Trophoblast cell (in vitro differentiated cells and primary cell): ENCODE data around the gene ARMC9.
A peak's percentile ranks its signal among the peaks of the same experiment; 100 is the strongest.

ENCODE experiments used
- DNase-seq, 2 donors: peaks; one replicate each; pipeline ENCODE4 v3.0.0-alpha.2; 2016
- H2AFZ ChIP-seq: 2 replicates; pipeline ENCODE4 v1.6.1; 2013; ENCODE audit warnings: low read length, moderate library complexity, mild to moderate bottlenecking; ENCODE audit not compliant: insufficient read depth, poor library complexity
- H2AK5ac ChIP-seq: 2 replicates; pipeline ENCODE4 v1.6.1; 2013; ENCODE audit warnings: mild to moderate bottlenecking, low read length
- H2BK120ac ChIP-seq: 2 replicates; pipeline ENCODE4 v1.6.1; 2013; ENCODE audit warnings: low read length, mild to moderate bottlenecking, moderate library complexity; ENCODE audit not compliant: insufficient read depth, poor library complexity
- H2BK12ac ChIP-seq: 2 replicates; pipeline ENCODE4 v1.6.1; 2013; ENCODE audit warnings: mild to moderate bottlenecking, low read length, moderate library complexity
- H2BK5ac ChIP-seq: 2 replicates; pipeline ENCODE4 v1.6.1; 2013; ENCODE audit warnings: low read length, low read depth, moderate library complexity, mild to moderate bottlenecking; ENCODE audit not compliant: poor library complexity
- H3K14ac ChIP-seq: 2 replicates; pipeline ENCODE4 v1.6.1; 2013; ENCODE audit warnings: mild to moderate bottlenecking, low read length
- H3K18ac ChIP-seq: 2 replicates; pipeline ENCODE4 v1.6.1; 2013; ENCODE audit warnings: mild to moderate bottlenecking, low read length
- H3K23ac ChIP-seq: 2 replicates; pipeline ENCODE4 v1.6.1; 2013; ENCODE audit warnings: low read length
- H3K27ac ChIP-seq: 2 replicates; pipeline ENCODE4 v1.5.1; 2013; ENCODE audit warnings: low read depth, mild to moderate bottlenecking, inconsistent platforms, low read length, moderate library complexity
- H3K27me3 ChIP-seq: 2 replicates; pipeline ENCODE4 v1.6.1; 2013; ENCODE audit warnings: inconsistent platforms, mild to moderate bottlenecking, low read length, moderate library complexity; ENCODE audit not compliant: insufficient read depth
- H3K36me3 ChIP-seq, 2 experiments: 1 replicate in 1 of 2; 2 replicates in 1 of 2; pipeline ENCODE4 v1.6.1; 2013; ENCODE audit warnings: low read length in 2 of 2, mild to moderate bottlenecking in 2 of 2, moderate library complexity in 1 of 2; ENCODE audit not compliant: insufficient read depth in 2 of 2, control insufficient read depth in 1 of 2
- H3K4ac ChIP-seq: 2 replicates; pipeline ENCODE4 v1.6.1; 2013; ENCODE audit warnings: low read depth, mild to moderate bottlenecking, low read length, moderate library complexity
- H3K4me1 ChIP-seq, 2 experiments: 1 replicate in 1 of 2; 2 replicates in 1 of 2; pipeline ENCODE4 v1.6.1; 2013; ENCODE audit warnings: low read length in 2 of 2, mild to moderate bottlenecking in 2 of 2, moderate library complexity in 1 of 2; ENCODE audit not compliant: insufficient read depth in 2 of 2, control insufficient read depth in 1 of 2
- H3K4me2 ChIP-seq: 2 replicates; pipeline ENCODE4 v1.6.1; 2013; ENCODE audit warnings: inconsistent platforms, mild to moderate bottlenecking, low read length, moderate library complexity
- H3K4me3 ChIP-seq: 2 replicates; pipeline ENCODE4 v1.5.1; 2013; ENCODE audit warnings: mild to moderate bottlenecking, low read depth, low read length, inconsistent platforms
- H3K79me1 ChIP-seq: one replicate; pipeline ENCODE4 v1.6.1; 2013; ENCODE audit warnings: low read length
- H3K79me2 ChIP-seq: 2 replicates; pipeline ENCODE4 v1.6.1; 2013; ENCODE audit warnings: low read length, mild to moderate bottlenecking; ENCODE audit not compliant: control insufficient read depth, insufficient read depth, poor library complexity
- H3K9ac ChIP-seq: 2 replicates; pipeline ENCODE4 v1.6.1; 2013; ENCODE audit warnings: mild to moderate bottlenecking, low read length
- H3K9me3 ChIP-seq: 2 replicates; pipeline ENCODE4 v1.6.1; 2013; ENCODE audit warnings: low read depth, mild to moderate bottlenecking, control low read depth, inconsistent platforms, low read length; ENCODE audit not compliant: insufficient read depth
- H4K12ac ChIP-seq: 2 replicates; pipeline ENCODE4 v1.6.1; 2013; ENCODE audit warnings: low read depth, mild to moderate bottlenecking, low read length, moderate library complexity
- H4K8ac ChIP-seq: 2 replicates; pipeline ENCODE4 v1.6.1; 2013; ENCODE audit warnings: low read depth, mild to moderate bottlenecking, low read length, moderate library complexity
- H4K91ac ChIP-seq: one replicate; pipeline ENCODE4 v1.6.1; 2013; ENCODE audit warnings: low read depth, mild to moderate bottlenecking, low read length, moderate library complexity
- WGBS: extraction: QIAGEN DNeasy Blood & Tissue Kit; methylation state at CpG from one replicate; pipeline ENCODE4 v1.1.7; 2013; ENCODE audit warnings: missing lambda C conversion rate; ENCODE audit not compliant: insufficient read length, insufficient coverage; ENCODE audit errors: extremely low coverage; 5-methylcytosine and 5-hydroxymethylcytosine counted together

Gene ARMC9

DNA sequence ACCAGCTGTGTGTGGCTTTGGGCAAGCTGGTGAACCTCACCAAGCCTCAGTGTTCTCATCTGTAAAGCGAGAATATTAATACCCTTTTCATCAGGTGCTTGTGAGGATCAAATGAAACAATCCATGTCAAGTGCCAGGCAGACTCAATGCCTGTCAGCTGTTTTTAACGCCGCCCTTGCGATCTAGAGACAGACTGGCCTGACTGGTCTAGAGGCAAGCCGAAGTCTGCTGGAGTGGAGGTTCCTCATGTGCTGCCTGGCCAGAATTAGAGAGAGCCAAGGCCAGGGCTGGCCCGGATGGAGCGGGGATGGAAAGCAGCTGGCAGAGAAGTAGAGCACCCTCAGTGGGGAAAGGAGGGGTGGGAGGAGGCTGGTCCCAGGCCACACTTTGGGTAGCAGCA is 122.6 kb downstream of the ARMC9 start:
- no CpG with 5 or more reads among the region's 7 CpGs for WGBS
- no peaks in the 10 kb centered on the region for H3K4me1 ChIP-seq

DNA sequence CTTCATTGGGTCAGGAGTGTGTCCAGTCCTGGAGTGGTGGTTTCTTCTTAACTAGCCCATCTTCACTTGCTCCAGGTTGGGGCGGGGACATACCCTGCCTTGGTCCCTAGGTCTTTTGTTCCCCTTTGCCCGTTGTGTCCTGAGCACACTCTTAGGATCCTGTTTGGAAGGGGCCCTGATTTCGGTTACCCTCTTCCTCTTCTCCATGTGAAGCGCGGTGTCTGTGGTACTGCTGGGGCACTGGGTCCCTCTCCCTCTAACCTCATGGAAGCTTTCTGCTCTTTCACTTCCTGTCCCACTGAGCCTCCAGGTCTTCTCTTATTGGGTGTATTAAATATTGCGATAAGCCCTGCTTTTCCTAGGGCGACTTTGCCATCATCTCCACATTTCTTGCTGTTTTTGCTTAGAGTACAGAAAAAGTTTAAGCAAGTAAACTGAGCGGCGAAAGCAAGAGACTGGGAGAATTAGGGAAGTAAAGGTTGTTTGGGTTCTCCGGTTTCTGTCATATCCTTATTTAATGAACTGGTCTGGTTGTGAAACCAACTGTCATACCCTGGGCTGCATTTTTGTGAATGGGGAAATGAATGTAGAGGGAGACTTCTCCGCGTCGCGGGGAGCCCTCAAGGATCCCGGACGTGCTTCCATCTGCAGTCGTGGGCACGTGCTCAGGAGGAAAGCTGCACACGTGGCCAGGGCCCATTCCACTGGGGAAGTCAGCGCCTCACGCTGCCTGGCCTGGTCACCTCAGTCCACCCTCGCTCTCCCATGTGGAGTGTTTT is 123.3 kb downstream of the ARMC9 start:
- Histone ChIP-seq H4K12ac (no peak overlapping the region), H4K91ac (no peak overlapping the region), H2AFZ (no peak overlapping the region), H3K4ac (no peak overlapping the region), H3K27ac (no peak overlapping the region), H3K27me3 (no peaks in the 10 kb centered on the region), H3K9ac (no peak overlapping the region), H3K4me2 (no peak overlapping the region), H3K4me1 (no peaks in the 10 kb centered on the region), H3K14ac (no peak overlapping the region), H4K8ac (no peak overlapping the region), H3K36me3 (peaks cover 0 to 2% of the 10 kb centered on the region in 2 experiments), H3K4me3 (no peak overlapping the region), H2BK120ac (no peak overlapping the region), H3K79me2 (no peaks in the 10 kb centered on the region), H3K79me1 (no peaks in the 10 kb centered on the region), H3K9me3 (no peaks in the 10 kb centered on the region), H2AK5ac (no peak overlapping the region), H2BK5ac (no peak overlapping the region), H3K18ac (no peak overlapping the region), H3K23ac (no peak overlapping the region), H2BK12ac (no peak overlapping the region)
- DNase-seq, result peak in 1 of 2 donors; percentile 46
- no CpG with 5 or more reads among the region's 22 CpGs for WGBS

More for the DNA sequence above, 122.6 kb downstream of the ARMC9 start:
- Histone ChIP-seq H2AFZ (no peak overlapping the region), H3K36me3 (peaks cover 0 to 2% of the 10 kb centered on the region in 2 experiments), H2BK12ac (no peak overlapping the region), H3K14ac (no peak overlapping the region), H3K4me2 (no peak overlapping the region), H3K27ac (no peak overlapping the region), H3K4ac (no peak overlapping the region), H3K27me3 (no peaks in the 10 kb centered on the region), H3K79me2 (no peaks in the 10 kb centered on the region), H4K91ac (no peak overlapping the region), H2BK120ac (no peak overlapping the region), H2BK5ac (no peak overlapping the region), H3K9me3 (no peaks in the 10 kb centered on the region), H3K4me3 (no peak overlapping the region), H3K79me1 (no peaks in the 10 kb centered on the region), H4K8ac (no peak overlapping the region), H3K9ac (no peak overlapping the region), H3K18ac (no peak overlapping the region), H2AK5ac (no peak overlapping the region), H4K12ac (no peak overlapping the region), H3K23ac (no peak overlapping the region)
- DNase-seq, result peak in 1 of 2 donors; percentile 34

DNA sequence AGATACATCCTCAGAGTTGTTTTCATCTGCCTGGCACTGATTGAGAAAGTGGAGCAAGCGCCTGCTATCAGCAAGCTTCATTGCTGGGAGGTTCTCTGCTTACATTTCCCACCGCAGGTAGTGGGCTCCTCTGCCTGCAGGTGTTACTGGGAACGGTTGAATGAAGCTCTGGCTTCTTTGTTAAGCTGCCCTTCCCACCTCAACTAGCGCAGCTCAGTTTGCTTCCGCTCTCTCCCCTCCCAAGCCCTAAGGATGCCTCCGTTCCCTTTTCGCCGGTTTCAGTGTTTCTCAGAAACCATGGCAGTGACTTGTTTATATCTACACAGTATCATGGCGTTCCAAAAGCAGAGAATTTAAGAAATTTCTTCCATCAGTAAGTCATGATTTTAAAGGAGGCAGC is 124.9 kb downstream of the ARMC9 start:
- Histone ChIP-seq H2BK120ac (no peak overlapping the region), H3K9me3 (no peaks in the 10 kb centered on the region), H3K4me3 (no peak overlapping the region), H4K91ac (no peak overlapping the region), H4K12ac (no peak overlapping the region), H3K23ac (no peak overlapping the region), H3K14ac (no peak overlapping the region), H2AK5ac (no peak overlapping the region), H3K79me2 (no peaks in the 10 kb centered on the region), H2BK12ac (no peak overlapping the region), H3K27ac (no peak overlapping the region), H3K4me2 (no peak overlapping the region), H3K79me1 (no peaks in the 10 kb centered on the region), H3K9ac (no peak overlapping the region), H3K4ac (no peak overlapping the region), H3K18ac (no peak overlapping the region), H3K27me3 (no peaks in the 10 kb centered on the region), H2BK5ac (no peak overlapping the region), H4K8ac (no peak overlapping the region), H3K36me3 (peaks cover 0 to 2% of the 10 kb centered on the region in 2 experiments), H2AFZ (no peak overlapping the region), H3K4me1 (no peaks in the 10 kb centered on the region)
- WGBS, result no CpG with 5 or more reads among the region's 9 CpGs
- no peak for DNase-seq

DNA sequence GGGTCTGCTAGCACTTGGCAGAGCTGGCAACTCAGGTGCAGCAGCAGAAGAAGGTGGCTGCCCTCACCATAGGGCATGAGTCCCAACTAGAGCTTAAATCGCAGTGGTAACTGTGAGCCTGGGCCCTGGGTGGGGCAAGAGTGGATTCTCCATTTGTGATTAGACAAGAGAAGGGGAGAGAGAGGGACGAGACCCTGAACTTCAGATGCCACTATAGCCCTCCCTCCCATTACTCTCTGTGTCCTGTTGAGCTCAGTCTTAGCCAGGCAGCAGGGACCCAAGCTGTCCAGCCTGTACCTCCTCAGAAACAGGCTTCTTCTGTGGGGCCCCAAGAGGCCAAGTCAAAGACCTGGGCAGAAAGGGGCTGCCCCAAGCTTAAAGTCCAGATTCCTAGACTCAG is 127.4 kb downstream of the ARMC9 start:
- Histone ChIP-seq H2BK120ac (no peak overlapping the region), H3K4ac (no peak overlapping the region), H3K9me3 (no peaks in the 10 kb centered on the region), H2BK12ac (no peak overlapping the region), H3K27me3 (no peaks in the 10 kb centered on the region), H2AFZ (no peak overlapping the region), H3K4me3 (no peak overlapping the region), H3K9ac (no peak overlapping the region), H3K18ac (no peak overlapping the region), H3K27ac (no peak overlapping the region), H2BK5ac (no peak overlapping the region), H3K36me3 (peaks cover 0 to 4% of the 10 kb centered on the region in 2 experiments), H3K14ac (no peak overlapping the region), H3K4me2 (no peak overlapping the region), H2AK5ac (no peak overlapping the region), H3K23ac (no peak overlapping the region), H3K4me1 (no peaks in the 10 kb centered on the region), H3K79me1 (no peaks in the 10 kb centered on the region), H3K79me2 (no peaks in the 10 kb centered on the region), H4K12ac (no peak overlapping the region), H4K91ac (no peak overlapping the region), H4K8ac (no peak overlapping the region)
- no peak for DNase-seq
- WGBS, result no CpG with 5 or more reads among the region's 2 CpGs
